SKM-1 treated with dmso at 0.1 percent for 144 hours (cell line): ENCODE measurements around the gene KDM4B.

Source experiments
- DNase-seq: peaks from one replicate; lab custom pipeline; 2025; ENCODE audit not compliant: unreplicated experiment; lab: John Stamatoyannopoulos, UW

KDM4B gene

GRCh38 chr19:4984106-4984380, 15.1 kb downstream of the KDM4B start:
- DNase-seq: no peak

DNA sequence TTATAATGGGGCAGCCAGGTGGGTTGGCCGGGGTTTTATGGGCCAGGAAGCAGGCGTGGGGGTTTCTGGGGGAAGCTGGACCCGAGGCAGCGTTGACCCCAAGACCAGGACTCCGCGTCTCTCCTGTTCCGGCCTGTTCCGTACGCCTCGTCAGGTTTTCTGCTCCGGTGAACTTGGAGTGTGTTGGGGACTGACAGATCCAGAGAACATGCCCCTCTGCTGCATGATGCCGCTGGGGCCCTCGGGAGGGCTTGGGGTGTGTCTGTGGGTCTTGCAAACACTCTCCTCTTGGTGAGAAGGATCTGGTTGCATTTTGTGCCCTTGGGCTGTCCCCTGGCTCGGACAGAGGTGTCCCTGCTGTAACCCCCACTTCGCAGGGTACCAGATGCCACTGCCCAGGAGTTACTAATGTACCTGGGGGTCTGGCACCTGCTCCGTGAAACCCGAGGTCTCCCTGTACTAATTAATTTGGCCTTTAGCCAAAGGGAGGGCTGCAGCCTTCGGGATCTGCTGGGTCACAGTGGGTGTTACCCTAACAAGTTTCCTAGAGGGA, 15.6 kb downstream of the KDM4B start:
- DNase-seq: no peak

DNA sequence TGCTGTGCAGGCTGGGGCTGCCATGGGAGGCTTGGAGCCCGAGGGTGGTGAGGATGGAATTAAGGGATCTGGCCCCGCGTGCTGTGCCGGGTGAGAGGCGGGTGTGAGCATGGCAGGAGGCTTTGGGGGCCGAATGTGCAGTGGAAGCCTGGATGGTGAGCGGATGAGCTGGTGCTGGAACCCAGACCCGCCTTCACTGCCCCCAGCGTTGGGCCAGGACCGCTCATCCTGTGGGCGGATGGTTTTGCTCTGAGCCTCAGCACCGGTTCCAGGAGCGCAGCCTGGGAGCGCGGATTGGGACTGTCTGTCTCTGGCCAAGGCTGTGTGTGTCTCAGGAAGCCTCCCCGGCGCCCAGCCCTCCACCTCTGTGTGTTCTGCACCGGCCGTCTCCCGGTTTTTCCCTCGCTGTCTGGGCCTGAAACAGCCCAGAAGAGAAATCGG, 16.7 kb downstream of the KDM4B start:
- DNase-seq: no peak

DNA sequence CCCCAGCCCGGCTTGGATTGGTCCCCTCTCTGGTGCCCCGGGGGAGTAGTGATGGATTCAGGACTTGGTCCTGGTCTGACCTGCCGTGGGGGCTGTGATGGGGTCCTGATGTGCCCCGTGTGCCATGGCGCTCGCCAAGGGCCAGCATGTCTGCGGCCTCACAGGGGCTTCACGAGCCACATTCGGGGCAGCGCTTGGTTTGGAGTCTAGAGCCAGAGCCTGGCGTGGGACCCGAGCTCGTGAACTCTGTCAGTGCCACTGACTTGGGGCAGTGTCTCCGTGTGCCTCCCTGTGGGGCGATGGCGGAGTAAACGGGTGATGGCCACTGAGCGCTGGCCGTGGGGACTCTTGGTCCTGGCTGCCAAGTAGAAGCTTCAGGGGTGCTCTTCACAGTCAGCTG, 17.1 kb downstream of the KDM4B start:
- no peak for DNase-seq

- no peak for DNase-seq
Measured at GRCh38 chr19:4986471-4986891, 17.6 kb downstream of the KDM4B start.

DNA sequence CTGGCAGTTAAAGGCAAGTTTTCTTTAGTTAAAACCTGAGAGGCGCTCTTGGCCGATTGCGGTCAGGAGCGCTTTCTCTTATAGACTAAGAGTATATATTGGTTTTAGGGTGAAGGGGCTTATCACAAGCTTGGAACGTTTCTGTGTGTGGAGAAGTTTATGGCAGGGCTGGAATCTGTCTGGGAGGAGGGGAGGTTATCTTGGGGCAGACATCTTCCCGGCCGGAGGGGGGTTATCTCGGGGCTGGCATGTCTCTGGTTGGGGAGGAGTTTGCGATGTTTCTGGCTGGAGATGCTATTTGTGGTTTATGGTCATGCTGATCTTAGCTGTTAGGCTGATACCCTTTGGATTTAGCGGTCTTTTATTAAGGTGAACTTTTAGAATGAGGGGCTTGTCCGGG, 18.3 kb downstream of the KDM4B start:
- no peak for DNase-seq

DNA sequence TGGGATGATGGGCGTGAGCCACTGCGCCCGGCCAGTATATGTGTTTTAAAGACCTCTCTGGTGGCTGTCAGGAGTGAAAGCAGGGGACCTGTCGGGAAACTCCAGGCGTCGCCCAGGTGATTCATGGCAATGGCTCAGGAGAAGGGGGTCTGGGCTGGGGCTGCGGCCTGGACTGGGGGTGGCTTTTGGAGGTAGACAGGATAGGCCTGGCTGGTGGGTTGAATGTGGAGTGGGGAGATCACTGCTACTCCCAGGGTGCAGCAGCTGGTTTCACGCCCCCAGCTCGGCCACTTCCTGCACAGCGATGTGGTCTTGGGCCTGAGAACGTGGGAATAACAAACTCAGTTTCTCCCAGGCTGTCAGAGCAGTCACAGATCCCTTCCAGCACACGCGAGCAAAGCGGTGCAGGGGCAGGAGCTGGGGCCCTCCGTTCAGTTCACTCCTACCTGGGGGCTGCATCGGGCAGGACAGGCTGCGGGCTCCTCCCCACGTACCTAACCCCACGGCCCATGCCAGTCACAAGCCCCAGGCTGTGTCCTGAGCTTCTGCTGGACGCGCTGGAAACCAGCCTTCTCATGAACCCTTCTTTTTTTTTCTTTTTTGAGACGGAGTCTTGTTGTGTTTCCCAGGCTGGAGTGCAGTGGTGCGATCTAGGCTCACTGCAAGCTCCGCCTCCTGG, 18.9 kb downstream of the KDM4B start:
- DNase-seq: no peak

DNA sequence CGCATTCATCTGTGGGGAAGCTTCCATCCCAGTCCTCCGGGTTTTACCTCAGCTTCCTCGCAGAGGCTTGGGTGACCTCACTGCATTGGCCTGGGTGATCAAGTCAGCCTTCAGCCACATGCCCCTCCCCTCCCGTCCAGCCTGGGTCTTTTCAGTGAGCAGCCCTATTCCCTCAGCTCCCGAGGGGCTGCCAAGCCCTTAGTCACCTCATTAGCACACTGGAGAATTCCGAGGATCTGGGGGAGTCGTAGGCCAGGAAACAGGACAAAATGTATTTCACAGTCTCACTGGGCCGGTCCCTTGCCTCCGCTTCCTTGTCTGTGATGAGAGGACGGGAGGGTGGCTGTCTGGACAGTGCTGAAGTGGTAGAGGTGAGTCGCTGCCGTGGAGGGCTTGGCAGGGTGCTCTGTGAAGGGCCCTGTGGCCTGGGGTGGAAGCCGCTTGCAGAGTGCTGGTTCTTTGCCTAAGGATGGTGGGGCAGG, 19.9 kb downstream of the KDM4B start:
- no peak for DNase-seq

DNA sequence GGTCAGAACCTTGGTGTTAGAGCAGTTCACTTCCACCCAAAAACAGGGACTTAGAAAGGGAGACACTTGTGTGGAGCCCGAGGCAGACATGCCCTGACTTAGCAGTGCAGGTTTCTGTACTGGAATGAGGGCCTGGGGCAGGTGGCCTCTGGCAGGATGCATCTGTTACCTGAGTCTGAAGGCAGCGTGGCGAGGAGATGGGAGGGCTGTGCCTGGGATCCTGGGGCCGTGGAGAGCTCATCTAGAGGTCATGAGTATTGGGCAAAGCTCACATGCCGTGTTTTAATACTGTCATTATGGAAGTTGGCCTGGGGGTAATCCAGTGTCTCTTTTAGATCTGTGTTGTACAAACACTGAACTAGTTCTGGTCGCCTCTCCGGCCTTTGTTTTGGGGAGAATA, 21.4 kb downstream of the KDM4B start:
- no peak for DNase-seq

- no peak for DNase-seq
Measured at GRCh38 chr19:4991538-4991937, 22.6 kb downstream of the KDM4B start.

- DNase-seq: no peak
Measured at GRCh38 chr19:4991996-4992698, 23.2 kb downstream of the KDM4B start.

- DNase-seq: no peak
Measured at GRCh38 chr19:4993683-4994082, 24.8 kb downstream of the KDM4B start.

GRCh38 chr19:4996701-4997100, 27.8 kb downstream of the KDM4B start:
- DNase-seq: no peak

- DNase-seq: no peak
Measured at GRCh38 chr19:4997297-4997696, 28.4 kb downstream of the KDM4B start.

- DNase-seq: no peak
Measured at GRCh38 chr19:5000120-5000611, 31.3 kb downstream of the KDM4B start.

DNA sequence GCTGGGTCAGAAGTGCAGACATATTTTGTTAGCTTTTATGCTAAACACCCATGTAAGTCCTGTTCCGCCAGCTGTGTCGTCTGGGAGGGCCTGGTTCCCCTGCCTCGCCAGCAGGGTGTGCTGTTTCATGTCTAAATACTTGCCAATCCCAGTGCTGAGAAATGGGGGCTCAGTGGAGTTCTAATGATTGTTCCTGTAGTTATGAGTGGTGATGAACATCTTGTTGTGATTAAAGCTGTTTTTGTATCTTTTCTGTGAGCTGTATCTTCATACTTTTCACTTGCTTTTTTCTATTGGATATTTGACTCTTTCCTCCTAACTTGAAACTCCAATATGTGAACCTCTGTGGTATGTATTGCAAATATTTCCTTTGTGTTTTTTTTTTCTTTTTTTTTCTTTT, 32.7 kb downstream of the KDM4B start:
- peak; percentile 30 for DNase-seq

- no peak for DNase-seq
Measured at GRCh38 chr19:5002143-5002542, 33.2 kb downstream of the KDM4B start.

DNA sequence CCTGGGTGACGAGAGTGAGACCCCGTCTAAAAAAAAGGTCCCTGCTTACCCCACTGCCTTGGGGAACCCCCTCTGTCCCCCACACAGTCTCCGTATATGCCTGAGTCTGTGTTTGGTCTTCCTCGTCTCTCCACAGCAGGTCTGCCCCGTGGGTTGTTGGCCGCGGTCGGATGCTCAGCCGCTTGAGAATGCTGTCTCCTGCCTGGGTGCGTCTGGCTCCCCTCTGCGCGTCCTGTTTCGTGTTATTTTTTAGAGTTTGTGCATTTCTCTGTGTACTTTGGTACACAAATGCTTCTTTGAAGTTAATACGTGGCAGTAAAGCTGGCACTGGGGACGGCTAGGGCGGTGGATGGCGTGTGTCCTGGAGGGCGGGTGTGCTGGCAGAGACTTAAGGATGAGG, 34.9 kb downstream of the KDM4B start:
- no peak for DNase-seq

DNA sequence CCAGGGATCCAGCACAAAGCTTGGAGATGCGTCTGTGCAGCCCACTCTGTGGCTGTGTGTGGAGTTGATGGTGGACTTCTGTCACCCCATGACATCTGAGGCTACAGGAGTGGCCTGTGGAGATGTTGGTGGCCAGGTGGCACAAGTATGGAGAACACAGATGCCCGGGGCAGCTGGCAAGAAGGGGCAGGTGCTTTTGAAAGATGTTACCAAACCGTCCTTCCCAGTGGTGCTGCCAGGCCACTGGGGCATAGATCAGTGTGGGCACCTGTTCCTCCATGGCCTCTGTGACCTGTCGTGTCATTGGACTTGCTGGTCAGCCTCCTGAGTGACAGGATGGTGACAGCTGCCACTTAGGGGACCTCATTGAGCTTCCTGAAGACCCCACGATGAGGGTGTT, 36.2 kb downstream of the KDM4B start:
- DNase-seq: no peak

GRCh38 chr19:5006201-5006600, 37.3 kb downstream of the KDM4B start:
- DNase-seq: no peak

- DNase-seq: no peak
Measured at GRCh38 chr19:5006821-5007220, 37.9 kb downstream of the KDM4B start.

- DNase-seq: no peak
Measured at GRCh38 chr19:5011476-5012238, 42.7 kb downstream of the KDM4B start.
